GM12892 (cell line): Measurements from ENCODE around the gene IQCK.

Source experiments
- POLR2A ChIP-seq: IDR thresholded peaks from 2 replicates; pipeline ENCODE4 v1.6.1; 2011; ENCODE audit warnings: low read depth, low read length, control low read depth
- POLR2AphosphoS5 ChIP-seq: IDR thresholded peaks from 2 replicates; pipeline ENCODE4 v1.6.1; 2011; ENCODE audit warnings: low read depth, low read length, control low read depth
- TAF1 ChIP-seq: IDR thresholded peaks from 2 replicates; pipeline ENCODE4 v1.6.1; 2011; ENCODE audit warnings: low read depth, mild to moderate bottlenecking, control low read depth, low read length, borderline replicate concordance

DNA sequence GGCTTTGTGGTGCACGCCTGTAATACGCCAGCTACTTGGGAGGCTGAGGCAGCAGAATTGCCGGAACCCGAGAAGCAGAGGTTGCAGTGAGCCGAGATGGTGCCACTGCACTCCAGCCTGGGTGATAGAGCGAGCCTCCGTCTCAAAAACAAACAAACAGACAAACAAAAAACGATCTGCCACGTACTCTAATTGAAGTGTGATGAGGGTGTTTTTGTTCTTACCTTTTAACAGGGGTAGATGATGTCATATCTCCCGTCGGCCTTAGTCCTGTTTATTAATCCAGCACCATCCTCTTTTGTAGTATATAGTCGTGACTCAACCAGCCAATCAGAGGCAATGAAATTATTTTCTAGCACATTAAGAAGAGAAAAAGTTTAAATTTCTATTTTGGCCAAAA is 58.5 kb downstream of the IQCK start:
- TF ChIP-seq POLR2AphosphoS5 (no peak), TAF1 (no peak), POLR2A (no peak)
